Smooth muscle cell (in vitro differentiated cells): ENCODE measurements around the gene IDUA. TPM values are rescaled to one million over a fixed set of nuclear protein-coding genes. Genes with fewer than 3 reads are reported as not detected.

Source experiments
- DNase-seq: peaks from one replicate; lab custom pipeline; 2025; ENCODE audit not compliant: unreplicated experiment; lab: John Stamatoyannopoulos, UW
- H2AFZ ChIP-seq: fragments of 200-600 bp; sonication (generic); 2 replicates; pipeline ENCODE4 v1.6.0; 2016; ENCODE audit warnings: antibody characterized with exemption, low read depth, mild to moderate bottlenecking
- H3F3A ChIP-seq: fragments of 200-600 bp; sonication (generic); 2 replicates; pipeline ENCODE4 v1.6.0; 2017; ENCODE audit warnings: antibody characterized with exemption, low read depth
- H3K27ac ChIP-seq: fragments of 200-600 bp; sonication (generic); 2 replicates; pipeline ENCODE4 v1.5.1; 2016; ENCODE audit warnings: low read depth, mild to moderate bottlenecking
- H3K27me3 ChIP-seq: fragments of 200-600 bp; sonication (generic); 2 replicates; pipeline ENCODE4 v1.6.1; 2016; ENCODE audit warnings: low read depth, mild to moderate bottlenecking
- H3K36me3 ChIP-seq: fragments of 200-600 bp; sonication (generic); 2 replicates; pipeline ENCODE4 v1.5.1; 2016; ENCODE audit warnings: low read depth
- H3K4me1 ChIP-seq: fragments of 200-600 bp; sonication (generic); 2 replicates; pipeline ENCODE4 v1.5.1; 2016; ENCODE audit warnings: low read depth
- H3K4me2 ChIP-seq: fragments of 200-600 bp; sonication (generic); 2 replicates; pipeline ENCODE4 v1.6.0; 2016; ENCODE audit warnings: mild to moderate bottlenecking
- H3K4me3 ChIP-seq: fragments of 200-600 bp; sonication (generic); 2 replicates; pipeline ENCODE4 v1.5.1; 2016; ENCODE audit warnings: mild to moderate bottlenecking
- H3K79me2 ChIP-seq: fragments of 200-600 bp; sonication (generic); 2 replicates; pipeline ENCODE4 v1.6.0; 2016; ENCODE audit warnings: low read depth, mild to moderate bottlenecking
- H3K9ac ChIP-seq: fragments of 200-600 bp; sonication (generic); 2 replicates; pipeline ENCODE4 v1.6.0; 2016; ENCODE audit warnings: low read depth
- H3K9me3 ChIP-seq: fragments of 200-600 bp; sonication (generic); replicated peaks from 2 replicates; pipeline ENCODE4 v1.5.1; 2016; ENCODE audit warnings: low read depth
- H4K20me1 ChIP-seq: fragments of 200-600 bp; sonication (generic); 2 replicates; pipeline ENCODE4 v1.6.0; 2016; ENCODE audit warnings: low read depth
- CTCF ChIP-seq: fragments of 200-600 bp; sonication (generic); IDR thresholded peaks from 2 replicates; pipeline ENCODE4 v1.5.1; 2017; ENCODE audit warnings: borderline replicate concordance, mild to moderate bottlenecking, antibody characterized with exemption; ENCODE audit not compliant: insufficient read depth, poor library complexity, severe bottlenecking
- WGBS: methylation state at CpG from one replicate; pipeline ENCODE4 v1.1.7; 2016; ENCODE audit warnings: low lambda C conversion rate; 5-methylcytosine and 5-hydroxymethylcytosine counted together
- polyA plus RNA-seq: library from polyadenylated mRNA; unstranded; fragments of >200 nt; fragmentation: Nextera tagmentation; extraction: Ambion mirVana; gene quantifications from 2 replicates; pipeline ENCODE4 v1.2.1, GENCODE V29; 2016
- total RNA-seq: library from RNA; depleted of rRNA; stranded (reverse); fragments of >200 nt; gene quantifications from 2 replicates; pipeline ENCODE4 v1.2.3, GENCODE V29; 2014

Gene IDUA
- total and polyA plus RNA-seq, 2 experiments from 2014 or later, result 6.3 to 49.9 TPM

- Histone ChIP-seq H3K9me3 (no peaks in the 10 kb centered on the region), H3K4me3 (no peak overlapping the region), H4K20me1 (no peaks in the 10 kb centered on the region), H3K4me2 (no peak overlapping the region), H3K36me3 (no peaks in the 10 kb centered on the region), H3F3A (no peaks in the 10 kb centered on the region), H3K27me3 (no peaks in the 10 kb centered on the region), H2AFZ (no peak overlapping the region), H3K79me2 (no peaks in the 10 kb centered on the region), H3K27ac (no peak overlapping the region), H3K9ac (no peak overlapping the region), H3K4me1 (peaks cover 26% of the 10 kb centered on the region)
- TF ChIP-seq CTCF, result no peak
- no peak for DNase-seq
- WGBS, result 97% methylated on average over 21 of the region's 21 CpGs
Measured at GRCh38 chr4:1040344-1041146, 53.7 kb downstream of the IDUA start.

DNA sequence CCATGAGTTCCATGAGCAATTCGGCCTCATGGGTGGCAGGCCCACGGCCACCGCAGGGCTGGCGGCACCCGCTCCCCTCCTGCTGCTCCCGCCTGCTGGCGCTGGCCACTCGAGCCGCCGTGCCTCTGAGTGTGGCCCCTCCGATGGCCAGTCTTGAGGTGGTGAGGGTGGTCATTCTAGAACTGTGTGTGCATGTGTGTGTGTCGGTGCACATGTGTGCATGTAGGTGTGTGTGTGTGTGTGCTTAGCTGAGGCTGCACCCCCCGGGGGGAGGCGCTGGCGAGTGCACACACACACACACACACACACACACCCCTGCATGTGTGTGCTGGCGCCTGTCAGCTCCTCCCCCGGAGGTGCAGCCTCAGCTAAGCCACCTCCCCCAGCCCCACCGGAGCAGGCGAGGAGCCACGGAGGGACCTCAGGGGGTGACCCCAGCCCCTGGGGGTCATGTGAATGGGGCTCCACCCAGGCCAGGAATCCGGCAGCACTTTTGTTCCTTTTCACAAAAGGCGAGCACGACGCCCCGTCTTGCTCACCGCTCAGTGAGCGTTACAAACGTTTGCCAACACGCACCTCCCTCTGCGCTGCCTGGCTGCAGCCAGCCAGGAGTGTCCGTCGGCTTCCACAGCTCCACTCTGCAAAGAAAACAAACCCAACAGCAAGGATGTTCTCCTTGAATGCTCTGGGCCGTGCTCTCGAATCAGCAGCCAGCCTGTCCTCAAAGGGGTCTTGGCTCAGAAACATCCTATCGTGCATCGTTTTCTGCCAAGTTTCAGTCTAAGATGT, 54.5 kb downstream of the IDUA start:
- no peaks in the 10 kb centered on the region for H3K9me3 ChIP-seq
- H2AFZ ChIP-seq, result no peak overlapping the region
- no peaks in the 10 kb centered on the region for H4K20me1 ChIP-seq
- H3K4me3 ChIP-seq, result no peak overlapping the region
- WGBS, result 82% methylated on average over 31 of the region's 36 CpGs
- H3K36me3 ChIP-seq, result no peaks in the 10 kb centered on the region
- no peak overlapping the region for H3K27ac ChIP-seq
- no peaks in the 10 kb centered on the region for H3K79me2 ChIP-seq
- no peak for DNase-seq
- H3K9ac ChIP-seq, result no peak overlapping the region
- peaks cover 26% of the 10 kb centered on the region for H3K4me1 ChIP-seq
- no peaks in the 10 kb centered on the region for H3F3A ChIP-seq
- H3K4me2 ChIP-seq, result no peak overlapping the region
- no peaks in the 10 kb centered on the region for H3K27me3 ChIP-seq
- no peak for TF ChIP-seq CTCF

DNA sequence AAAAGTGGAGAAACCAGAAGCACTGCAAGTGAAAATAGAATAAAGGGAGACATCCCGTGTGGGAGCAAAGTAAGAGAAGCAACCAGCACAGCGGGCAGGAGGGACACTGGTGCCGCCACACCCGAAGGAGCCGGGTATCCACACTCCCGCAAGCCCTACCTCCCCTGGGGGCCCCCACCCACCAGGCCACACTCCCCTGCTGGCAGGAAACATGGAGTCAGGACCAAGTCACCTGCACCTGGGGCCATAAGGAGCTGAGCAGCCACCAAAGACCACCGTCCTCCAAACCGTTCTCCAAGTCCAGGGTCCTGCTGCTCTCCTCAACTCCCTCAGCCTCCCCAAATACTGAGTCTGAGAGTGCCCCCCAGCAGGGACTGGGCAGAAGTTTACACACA, 55.1 kb downstream of the IDUA start:
- Histone ChIP-seq H3K79me2 (no peaks in the 10 kb centered on the region), H3K36me3 (no peaks in the 10 kb centered on the region), H3K27ac (no peak overlapping the region), H3K9ac (no peak overlapping the region), H3F3A (no peaks in the 10 kb centered on the region), H3K4me3 (no peak overlapping the region), H4K20me1 (no peaks in the 10 kb centered on the region), H3K27me3 (no peaks in the 10 kb centered on the region), H3K9me3 (no peaks in the 10 kb centered on the region), H2AFZ (no peak overlapping the region), H3K4me2 (no peak overlapping the region), H3K4me1 (peaks cover 24% of the 10 kb centered on the region)
- TF ChIP-seq CTCF, result no peak
- 93% methylated on average over 8 of the region's 8 CpGs for whole genome bisulfite sequencing
- no peak for DNase-seq
